Ishikawa (cell line): Measurements from ENCODE around the gene CEP126.

Experiments used
- CEBPB ChIP-seq: IDR thresholded peaks from 2 replicates; pipeline ENCODE4 v1.6.1; 2012
- CREB1 ChIP-seq: IDR thresholded peaks from 2 replicates; pipeline ENCODE4 v1.6.1; 2012; ENCODE audit warnings: low read depth
- EGR1 ChIP-seq: IDR thresholded peaks from 2 replicates; pipeline ENCODE4 v1.6.1; 2012
- EP300 ChIP-seq: IDR thresholded peaks from 2 replicates; pipeline ENCODE4 v1.6.1; 2012; ENCODE audit warnings: borderline replicate concordance
- FOXM1 ChIP-seq: IDR thresholded peaks from 2 replicates; pipeline ENCODE4 v1.6.1; 2012; ENCODE audit warnings: low read depth, borderline replicate concordance
- NFIC ChIP-seq: IDR thresholded peaks from 2 replicates; pipeline ENCODE4 v1.6.1; 2012
- RAD21 ChIP-seq: IDR thresholded peaks from 2 replicates; pipeline ENCODE4 v1.6.1; 2012; ENCODE audit warnings: low read depth
- TAF1 ChIP-seq: IDR thresholded peaks from 2 replicates; pipeline ENCODE4 v1.6.1; 2012; ENCODE audit warnings: low read depth, mild to moderate bottlenecking
- TCF12 ChIP-seq: IDR thresholded peaks from 2 replicates; pipeline ENCODE4 v1.6.1; 2012; ENCODE audit warnings: low read depth
- TEAD4 ChIP-seq: IDR thresholded peaks from 2 replicates; pipeline ENCODE4 v1.6.1; 2012
- YY1 ChIP-seq: IDR thresholded peaks from 2 replicates; pipeline ENCODE4 v1.6.1; 2012; ENCODE audit warnings: low read depth
- ZBTB7A ChIP-seq: IDR thresholded peaks from 2 replicates; pipeline ENCODE4 v1.6.1; 2012; ENCODE audit warnings: low read depth
- TF ChIP-seq, protein P1 (sequence below): IDR thresholded peaks from 2 replicates; pipeline ENCODE4 v1.6.1; 2012
- TF ChIP-seq, protein P2 (sequence below): IDR thresholded peaks from 2 replicates; pipeline ENCODE4 v1.6.1; 2012
- TF ChIP-seq, protein P3 (sequence below): IDR thresholded peaks from 2 replicates; pipeline ENCODE4 v1.6.1; 2012; ENCODE audit warnings: low read depth, mild to moderate bottlenecking

CEP126 gene

DNA sequence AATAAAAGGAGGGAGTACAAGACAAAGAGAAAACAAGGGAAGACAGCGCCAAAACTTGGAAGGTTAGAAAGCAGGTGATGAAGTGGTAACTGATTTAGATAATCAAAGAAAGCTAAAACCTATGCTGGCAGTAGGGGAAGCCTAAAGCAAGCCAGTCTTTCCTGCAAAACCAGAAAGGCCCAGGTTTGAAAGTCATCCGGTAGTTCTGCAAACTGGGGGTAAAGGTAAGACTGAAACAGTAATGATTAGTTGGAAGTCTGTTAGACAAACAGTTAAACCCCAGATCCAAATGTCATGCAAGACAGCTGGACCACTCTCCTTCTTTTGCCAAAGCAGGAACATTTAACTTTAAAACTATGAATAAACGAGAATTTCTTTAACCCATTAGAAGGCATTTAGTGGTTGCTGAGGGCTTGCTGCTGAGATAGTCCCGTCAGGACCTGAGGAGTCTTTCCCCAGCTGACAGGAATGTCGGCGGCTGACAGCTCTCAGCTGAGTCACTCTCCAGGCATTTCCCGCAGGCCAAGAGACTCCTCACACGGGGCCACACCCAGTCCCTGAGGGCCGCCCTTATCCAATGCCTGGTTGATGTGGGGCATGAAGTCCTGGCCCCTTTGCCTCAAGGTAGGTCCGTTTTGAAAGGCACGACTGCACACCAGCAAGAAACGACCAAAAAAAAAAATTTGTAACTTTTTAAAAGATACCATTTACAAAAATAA lies 96.1 kb downstream of the CEP126 start:
- TF ChIP-seq EP300 (peak; percentile 29; the same call in 1 of the 2 replicates), TAF1 (no peak), TEAD4 (peak; percentile 92), YY1 (peak; percentile 60; the same call in 1 of the 2 replicates), CEBPB (no peak), TCF12 (peak; percentile 42; the same call in 1 of the 2 replicates)
- TF ChIP-seq, protein P1, sequence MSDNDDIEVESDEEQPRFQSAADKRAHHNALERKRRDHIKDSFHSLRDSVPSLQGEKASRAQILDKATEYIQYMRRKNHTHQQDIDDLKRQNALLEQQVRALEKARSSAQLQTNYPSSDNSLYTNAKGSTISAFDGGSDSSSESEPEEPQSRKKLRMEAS = peak; percentile 27; the same call in 1 of the 2 replicates

DNA sequence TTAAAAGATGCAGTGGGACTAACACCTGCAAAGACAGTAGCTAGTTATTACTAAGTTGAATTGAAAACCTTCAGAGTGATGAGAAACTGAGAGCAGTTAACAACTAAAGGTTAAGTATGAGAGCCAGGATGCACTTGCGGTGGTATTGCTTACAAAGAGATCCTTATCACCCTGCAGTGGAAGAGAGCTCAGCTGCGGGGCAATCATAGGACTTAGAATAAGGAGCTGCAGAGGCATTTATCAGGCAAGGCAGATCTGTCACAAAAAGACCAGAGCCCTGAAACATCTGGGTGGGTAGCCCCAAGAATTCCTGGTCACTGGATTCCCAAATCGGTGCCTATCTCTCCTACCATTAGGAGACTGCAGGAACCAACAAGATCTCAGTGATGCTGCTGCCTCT lies 98.1 kb downstream of the CEP126 start:
- TF ChIP-seq, protein P2, sequence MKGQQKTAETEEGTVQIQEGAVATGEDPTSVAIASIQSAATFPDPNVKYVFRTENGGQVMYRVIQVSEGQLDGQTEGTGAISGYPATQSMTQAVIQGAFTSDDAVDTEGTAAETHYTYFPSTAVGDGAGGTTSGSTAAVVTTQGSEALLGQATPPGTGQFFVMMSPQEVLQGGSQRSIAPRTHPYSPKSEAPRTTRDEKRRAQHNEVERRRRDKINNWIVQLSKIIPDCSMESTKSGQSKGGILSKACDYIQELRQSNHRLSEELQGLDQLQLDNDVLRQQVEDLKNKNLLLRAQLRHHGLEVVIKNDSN = no peak
- TF ChIP-seq FOXM1 = no peak
- TF ChIP-seq, protein P3, sequence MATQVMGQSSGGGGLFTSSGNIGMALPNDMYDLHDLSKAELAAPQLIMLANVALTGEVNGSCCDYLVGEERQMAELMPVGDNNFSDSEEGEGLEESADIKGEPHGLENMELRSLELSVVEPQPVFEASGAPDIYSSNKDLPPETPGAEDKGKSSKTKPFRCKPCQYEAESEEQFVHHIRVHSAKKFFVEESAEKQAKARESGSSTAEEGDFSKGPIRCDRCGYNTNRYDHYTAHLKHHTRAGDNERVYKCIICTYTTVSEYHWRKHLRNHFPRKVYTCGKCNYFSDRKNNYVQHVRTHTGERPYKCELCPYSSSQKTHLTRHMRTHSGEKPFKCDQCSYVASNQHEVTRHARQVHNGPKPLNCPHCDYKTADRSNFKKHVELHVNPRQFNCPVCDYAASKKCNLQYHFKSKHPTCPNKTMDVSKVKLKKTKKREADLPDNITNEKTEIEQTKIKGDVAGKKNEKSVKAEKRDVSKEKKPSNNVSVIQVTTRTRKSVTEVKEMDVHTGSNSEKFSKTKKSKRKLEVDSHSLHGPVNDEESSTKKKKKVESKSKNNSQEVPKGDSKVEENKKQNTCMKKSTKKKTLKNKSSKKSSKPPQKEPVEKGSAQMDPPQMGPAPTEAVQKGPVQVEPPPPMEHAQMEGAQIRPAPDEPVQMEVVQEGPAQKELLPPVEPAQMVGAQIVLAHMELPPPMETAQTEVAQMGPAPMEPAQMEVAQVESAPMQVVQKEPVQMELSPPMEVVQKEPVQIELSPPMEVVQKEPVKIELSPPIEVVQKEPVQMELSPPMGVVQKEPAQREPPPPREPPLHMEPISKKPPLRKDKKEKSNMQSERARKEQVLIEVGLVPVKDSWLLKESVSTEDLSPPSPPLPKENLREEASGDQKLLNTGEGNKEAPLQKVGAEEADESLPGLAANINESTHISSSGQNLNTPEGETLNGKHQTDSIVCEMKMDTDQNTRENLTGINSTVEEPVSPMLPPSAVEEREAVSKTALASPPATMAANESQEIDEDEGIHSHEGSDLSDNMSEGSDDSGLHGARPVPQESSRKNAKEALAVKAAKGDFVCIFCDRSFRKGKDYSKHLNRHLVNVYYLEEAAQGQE = no peak
- TF ChIP-seq EGR1 = no peak
- TF ChIP-seq NFIC = no peak

DNA sequence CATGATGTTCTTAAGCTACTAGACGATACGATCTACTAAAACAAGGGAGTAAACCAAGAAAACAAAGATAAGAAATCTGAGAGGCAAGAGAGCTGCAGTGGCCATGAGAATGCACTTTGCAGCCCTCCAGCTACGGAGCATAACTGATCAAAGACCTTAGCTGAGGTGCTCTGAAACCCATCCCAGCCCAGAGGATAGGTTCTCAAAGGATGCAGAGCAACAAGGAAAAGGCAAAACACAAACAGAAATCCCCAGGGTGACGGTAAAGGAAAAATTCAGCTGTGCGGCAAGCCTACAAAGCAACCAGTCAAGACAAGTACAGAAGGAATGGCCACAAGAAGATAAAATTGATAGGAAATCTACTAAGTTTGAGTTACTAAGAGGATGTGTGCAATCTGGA lies 99.9 kb downstream of the CEP126 start:
- TF ChIP-seq NFIC = no peak
- TF ChIP-seq, protein P2 = no peak
- no peak for TF ChIP-seq RAD21
- no peak for TF ChIP-seq TAF1
- TF ChIP-seq EP300 = no peak
- no peak for TF ChIP-seq FOXM1
- no peak for TF ChIP-seq TCF12
- no peak for TF ChIP-seq YY1
- TF ChIP-seq, protein P3 = no peak
- no peak for TF ChIP-seq EGR1

DNA sequence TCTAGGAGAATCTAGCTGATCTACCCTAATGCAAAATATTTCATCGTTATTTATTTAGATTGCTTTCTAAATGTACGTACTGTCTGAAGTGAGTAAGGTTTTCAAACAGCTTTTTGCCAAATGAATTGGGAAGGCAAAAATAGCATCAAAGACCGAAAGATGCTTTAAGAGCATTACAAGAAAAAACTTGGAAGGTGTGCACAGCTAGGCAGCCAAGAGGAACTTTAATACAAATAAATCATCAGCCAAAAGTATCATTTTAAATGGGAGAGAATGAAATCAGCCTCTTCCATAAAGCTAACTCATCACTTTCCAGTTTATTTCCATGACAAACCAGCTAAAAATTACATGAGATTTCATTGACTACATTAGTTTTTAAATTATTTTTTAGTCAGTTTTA lies 102.2 kb downstream of the CEP126 start:
- TF ChIP-seq, protein P3 = no peak
- no peak for TF ChIP-seq FOXM1
- TF ChIP-seq, protein P1 = no peak
- no peak for TF ChIP-seq EGR1
- TF ChIP-seq CREB1 = no peak
- TF ChIP-seq ZBTB7A = no peak
- TF ChIP-seq RAD21 = no peak
- no peak for TF ChIP-seq TCF12
- TF ChIP-seq CEBPB = no peak
- TF ChIP-seq, protein P2 = no peak

DNA sequence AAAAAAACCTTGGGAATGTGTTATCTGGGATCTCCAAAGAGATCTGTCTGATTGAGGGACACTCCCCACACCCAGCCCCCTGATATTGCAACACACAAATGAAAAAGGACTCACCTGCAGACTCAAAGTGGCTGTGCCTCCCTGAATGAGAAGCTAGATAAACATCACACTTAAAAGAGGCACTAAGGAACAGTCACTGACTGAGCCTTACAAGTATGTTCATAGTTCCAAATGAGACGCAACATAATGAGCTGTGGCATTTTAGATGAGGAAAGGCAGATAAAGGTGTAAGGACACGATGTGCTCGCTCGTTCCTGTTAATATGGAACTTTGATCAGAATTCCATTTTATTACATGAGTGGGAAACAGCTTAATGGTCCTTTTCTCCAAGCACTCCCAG lies 111.4 kb downstream of the CEP126 start:
- TF ChIP-seq TCF12 (no peak), TAF1 (no peak), EP300 (no peak), RAD21 (no peak), NFIC (no peak), CEBPB (no peak), EGR1 (no peak)
- TF ChIP-seq, protein P1 = no peak
